ENCODE results near the gene LYZ.

The LYZ gene

DNA sequence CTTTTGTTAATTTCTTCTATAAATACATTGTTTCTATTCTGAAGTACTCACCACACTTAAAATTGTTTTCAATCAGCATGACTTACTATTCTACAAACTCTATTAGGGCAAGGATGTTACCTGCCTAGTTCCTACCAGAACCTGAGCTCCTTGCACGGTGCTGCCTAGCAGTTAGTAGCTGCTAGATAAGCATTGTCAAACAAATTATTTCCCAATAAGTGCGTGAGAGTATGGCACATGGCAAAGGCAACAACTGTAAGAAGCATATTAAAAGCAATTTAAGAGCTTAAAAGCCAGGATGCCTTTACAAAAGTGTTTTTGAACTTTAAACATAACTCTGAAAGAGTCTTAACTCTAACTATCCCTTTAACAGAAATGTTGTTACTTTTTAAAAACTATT lies 8.2 kb upstream of the LYZ start:
- DNase-seq (ENCODE audit: low spot score), result no peak
- TF ChIP-seq, protein P1, sequence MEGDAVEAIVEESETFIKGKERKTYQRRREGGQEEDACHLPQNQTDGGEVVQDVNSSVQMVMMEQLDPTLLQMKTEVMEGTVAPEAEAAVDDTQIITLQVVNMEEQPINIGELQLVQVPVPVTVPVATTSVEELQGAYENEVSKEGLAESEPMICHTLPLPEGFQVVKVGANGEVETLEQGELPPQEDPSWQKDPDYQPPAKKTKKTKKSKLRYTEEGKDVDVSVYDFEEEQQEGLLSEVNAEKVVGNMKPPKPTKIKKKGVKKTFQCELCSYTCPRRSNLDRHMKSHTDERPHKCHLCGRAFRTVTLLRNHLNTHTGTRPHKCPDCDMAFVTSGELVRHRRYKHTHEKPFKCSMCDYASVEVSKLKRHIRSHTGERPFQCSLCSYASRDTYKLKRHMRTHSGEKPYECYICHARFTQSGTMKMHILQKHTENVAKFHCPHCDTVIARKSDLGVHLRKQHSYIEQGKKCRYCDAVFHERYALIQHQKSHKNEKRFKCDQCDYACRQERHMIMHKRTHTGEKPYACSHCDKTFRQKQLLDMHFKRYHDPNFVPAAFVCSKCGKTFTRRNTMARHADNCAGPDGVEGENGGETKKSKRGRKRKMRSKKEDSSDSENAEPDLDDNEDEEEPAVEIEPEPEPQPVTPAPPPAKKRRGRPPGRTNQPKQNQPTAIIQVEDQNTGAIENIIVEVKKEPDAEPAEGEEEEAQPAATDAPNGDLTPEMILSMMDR (IDR thresholded peaks at IDR 0.05; ENCODE audit: extremely low read depth, missing control alignments), result no peak

DNA sequence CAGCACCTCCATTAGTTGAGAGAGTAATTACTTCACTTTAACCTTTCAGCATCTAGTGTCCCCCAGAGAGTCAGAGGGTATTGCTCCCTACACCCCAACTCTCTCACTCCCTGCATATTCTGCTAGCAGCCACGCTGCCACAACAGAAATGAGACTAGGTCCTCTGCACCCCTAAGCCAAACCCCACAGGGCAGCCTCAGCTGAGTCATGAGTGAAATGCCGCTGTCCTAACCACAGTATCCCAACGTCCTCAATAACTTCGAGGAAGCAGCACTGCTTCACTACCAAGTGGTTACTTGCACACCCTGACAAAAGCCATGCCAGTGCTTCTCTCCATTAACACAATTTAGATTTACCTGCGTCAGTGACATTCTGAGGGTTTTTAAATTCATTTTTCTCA lies 6.9 kb upstream of the LYZ start:
- TF ChIP-seq, protein P1 (IDR thresholded peaks at IDR 0.05; ENCODE audit: extremely low read depth, missing control alignments), result no peak
- DNase-seq (ENCODE audit: low spot score), result no peak

DNA sequence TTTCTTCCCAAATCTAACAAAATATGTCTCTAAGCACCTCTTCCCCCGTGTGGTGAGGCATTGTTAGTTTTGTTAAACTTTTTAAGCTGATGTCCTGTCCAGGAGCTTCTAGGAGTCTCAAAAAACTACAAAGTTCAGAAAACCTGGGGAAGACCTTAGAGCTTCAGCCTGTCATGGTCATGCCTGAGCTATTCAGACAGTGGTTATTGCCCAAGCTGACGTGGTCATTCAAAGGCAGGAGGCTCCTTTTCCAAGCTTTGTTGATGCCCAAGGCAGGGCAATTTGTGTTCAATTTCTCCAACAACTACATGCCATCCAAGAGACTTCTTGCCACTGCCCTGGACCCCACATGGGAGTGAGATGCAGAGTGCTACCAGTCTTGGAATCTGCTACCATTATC lies 5.8 kb upstream of the LYZ start:
- TF ChIP-seq, protein P1 (IDR thresholded peaks at IDR 0.05; ENCODE audit: extremely low read depth, missing control alignments), result no peak
- no peak for DNase-seq (ENCODE audit: low spot score)

DNA sequence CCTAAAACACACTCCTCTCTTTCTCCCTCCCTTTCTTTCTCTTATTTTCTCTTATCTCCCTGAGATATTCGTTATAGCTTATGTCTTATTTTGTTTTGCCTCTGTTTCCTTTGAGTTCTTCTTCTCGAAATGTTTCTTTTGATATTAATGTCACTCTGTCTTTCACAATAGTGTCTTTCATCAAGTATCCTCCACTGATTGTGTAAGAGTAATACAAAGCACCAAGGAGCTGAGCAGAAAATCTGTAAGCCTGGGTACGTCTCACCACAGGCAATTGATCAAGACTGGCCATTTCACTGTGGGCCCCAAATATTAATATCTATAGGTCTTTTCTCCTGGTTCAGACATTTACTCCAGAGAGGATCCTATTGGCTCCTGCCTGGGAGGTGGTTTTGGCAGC lies 4.8 kb upstream of the LYZ start:
- no peak for DNase-seq (ENCODE audit: low spot score)
- TF ChIP-seq, protein P1 (IDR thresholded peaks at IDR 0.05; ENCODE audit: extremely low read depth, missing control alignments), result no peak

DNA sequence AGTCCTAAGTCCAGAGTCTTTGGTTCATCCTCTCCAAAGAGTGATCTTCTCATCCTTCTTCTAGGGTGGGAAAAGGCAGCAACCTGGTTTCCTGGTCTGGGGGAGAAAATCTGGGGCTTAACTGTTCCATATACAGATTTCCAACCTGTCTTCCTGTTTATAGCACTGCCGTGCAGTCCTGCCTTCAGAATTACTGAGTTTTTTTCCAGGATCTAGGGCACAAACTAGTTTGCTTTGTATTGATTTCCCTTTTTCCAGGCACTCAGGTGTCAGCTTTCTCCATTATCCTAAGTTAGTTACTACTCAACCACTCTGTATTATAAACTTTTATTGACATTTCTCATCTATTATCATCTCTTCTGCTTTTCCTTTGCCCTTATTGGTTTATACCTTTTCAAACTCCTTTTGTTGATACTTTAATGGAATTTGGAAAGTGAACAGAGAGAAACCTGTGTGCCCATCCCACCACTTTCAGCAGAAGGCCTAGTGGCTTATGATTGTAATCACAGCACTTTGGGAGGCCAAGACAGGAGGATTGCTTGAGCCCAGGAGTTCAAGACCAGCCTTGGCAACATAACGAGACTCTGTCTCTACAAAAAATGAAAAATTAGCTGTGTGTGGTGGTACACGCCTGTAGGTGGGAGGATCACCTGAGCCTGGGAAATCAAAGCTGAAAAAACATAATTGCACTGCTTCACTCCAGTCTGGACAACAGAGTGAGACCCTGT lies 4.1 kb upstream of the LYZ start:
- no peak for DNase-seq (ENCODE audit: low spot score)
- TF ChIP-seq, protein P1 (IDR thresholded peaks at IDR 0.05; ENCODE audit: extremely low read depth, missing control alignments), result no peak

DNA sequence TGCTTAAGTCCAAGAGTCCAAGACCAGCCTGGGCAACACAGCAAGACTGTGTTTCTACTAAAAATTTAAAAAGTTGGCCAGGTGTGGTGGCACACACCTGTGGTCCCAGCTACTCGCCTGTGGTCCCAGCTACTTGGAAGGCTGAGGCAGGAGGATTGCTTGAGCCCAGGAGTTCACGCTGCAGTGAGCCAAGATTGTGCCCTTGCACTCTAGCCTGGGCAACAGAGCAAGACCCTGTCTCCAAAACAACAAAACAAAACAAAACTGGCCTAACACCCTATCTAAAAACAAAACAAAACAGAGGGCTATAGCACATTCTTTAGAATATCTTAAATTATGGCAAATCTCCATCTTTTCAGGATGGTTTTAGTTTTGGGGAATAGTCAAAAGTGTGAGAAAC lies 3.1 kb upstream of the LYZ start:
- TF ChIP-seq, protein P1 (IDR thresholded peaks at IDR 0.05; ENCODE audit: extremely low read depth, missing control alignments), result no peak
- no peak for DNase-seq (ENCODE audit: low spot score)

DNA sequence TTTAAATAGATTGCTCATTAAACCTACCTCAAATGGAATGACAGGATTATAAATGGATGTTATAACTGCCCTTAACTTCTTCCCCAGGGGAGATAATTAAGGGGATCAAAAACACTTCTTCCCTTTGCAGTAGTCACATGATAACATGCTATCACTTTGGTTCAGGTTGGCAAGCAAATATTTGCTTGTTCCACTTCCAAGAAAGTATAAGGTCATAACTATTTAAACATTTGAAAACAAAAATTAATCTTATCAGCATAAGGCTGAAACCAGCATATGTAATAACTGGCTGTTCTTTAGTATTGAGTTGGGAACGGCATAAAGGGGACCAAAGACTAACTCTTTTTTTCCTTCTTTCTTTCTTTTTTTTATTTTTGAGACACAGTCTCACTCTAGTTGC lies 2.4 kb upstream of the LYZ start:
- TF ChIP-seq, protein P1 (IDR thresholded peaks at IDR 0.05; ENCODE audit: extremely low read depth, missing control alignments), result no peak
- no peak for DNase-seq (ENCODE audit: low spot score)

Data from GM20000 (cell line).